Measurements from ENCODE around the gene DOCK6.
A peak's percentile ranks its signal among the peaks of the same experiment; 100 is the strongest.
"Not testable (repeated sequence)": the region's sequence is repeated elsewhere in the genome, so short reads cannot be mapped to it uniquely, and the experiment has no call there.

Gene DOCK6

DNA sequence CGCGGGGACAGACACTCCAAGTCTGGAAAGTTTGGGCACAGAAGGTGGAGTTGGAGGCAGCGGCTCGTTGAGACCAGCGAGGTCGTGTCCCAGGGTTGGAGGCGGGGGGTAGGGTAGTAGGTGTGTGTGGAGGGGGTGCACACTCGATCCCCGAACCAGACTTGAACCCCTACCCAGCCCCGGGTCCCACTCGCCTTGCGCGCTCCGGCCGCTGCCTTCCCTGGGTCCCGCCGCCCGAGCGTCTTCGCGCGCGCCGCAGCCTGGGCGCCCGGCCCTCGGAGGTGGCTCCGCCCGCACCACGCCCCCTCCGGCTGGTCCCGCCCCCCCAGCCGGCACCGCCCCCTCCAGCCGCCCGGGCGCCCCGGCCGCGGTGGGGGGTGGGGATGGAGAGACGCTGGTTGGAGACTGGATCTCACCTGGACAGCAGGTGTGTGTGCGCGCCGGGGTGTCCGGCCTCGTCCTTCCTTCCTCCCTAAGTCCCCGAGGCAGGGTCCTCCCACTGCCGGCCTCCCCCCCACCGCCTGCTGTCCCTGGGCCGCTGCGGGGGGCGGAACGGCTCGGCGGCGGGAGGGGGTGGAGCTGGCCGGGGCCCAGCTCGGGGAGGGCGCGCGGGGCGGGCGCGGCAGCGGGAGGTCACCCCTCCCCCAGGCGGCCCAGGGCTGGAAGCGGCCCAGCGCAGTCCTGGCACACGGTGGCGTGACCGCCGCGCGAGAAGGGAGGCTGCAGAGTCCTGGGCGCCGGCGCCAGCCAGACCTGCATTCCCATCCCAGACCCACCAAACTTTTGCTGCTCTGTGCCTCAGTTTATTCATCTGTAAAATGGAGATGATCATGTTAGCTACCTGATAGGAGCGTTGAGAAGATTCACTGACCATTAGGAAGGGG is 64.8 kb downstream of the DOCK6 start, which contains the start of gene KANK2:
Gene KANK2, minus strand, starts transcription at position 255 of the 884 bp plus-strand sequence. CDS start 3,034 bp downstream, outside the sequence.
- DNase-seq (ENCODE audit: low read depth): peak; percentile 72

DNA sequence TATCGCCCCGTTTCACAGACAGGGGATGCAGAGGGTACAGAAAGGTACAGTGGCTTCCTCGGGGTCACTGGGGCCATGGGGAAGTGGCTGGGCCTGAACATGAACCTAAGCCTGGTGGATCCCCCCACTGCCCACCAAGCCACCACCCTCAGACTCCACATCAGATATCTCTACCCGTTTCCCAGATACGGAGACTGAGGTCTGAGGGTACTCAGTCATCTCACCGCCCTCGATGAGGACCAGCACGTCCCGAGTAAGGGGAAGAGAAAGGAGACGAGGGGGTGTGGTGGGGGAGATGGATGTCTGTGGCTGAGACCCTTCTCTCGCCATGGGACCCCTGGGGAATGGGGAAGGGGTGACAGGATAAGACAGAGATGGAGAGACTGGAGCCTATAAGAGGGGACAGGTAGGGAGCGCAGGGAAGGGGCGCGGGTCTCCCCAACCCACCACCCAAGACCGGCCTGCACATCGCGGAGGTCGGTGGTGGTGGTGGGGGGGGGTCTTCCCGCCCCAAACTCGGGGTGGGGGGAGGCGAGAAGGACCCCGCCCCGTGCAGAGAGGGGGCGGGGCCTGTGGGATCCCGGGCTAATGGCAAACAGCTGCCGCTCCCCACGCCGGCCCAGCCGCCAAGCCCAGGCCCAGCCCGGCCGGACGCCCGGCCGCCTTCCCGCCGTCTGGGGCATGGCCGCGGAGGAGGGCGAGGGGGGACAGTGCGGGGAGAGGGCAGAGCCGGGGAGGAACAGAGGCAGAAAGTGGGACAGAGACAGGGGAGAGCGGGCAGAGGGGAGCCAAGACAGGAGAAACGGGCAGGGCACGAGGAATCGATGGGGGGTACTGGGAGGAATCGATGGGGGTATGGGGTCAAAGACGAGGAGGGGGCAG is 65.7 kb downstream of the DOCK6 start:
- no peak for DNase-seq (ENCODE audit: low read depth)

DNA sequence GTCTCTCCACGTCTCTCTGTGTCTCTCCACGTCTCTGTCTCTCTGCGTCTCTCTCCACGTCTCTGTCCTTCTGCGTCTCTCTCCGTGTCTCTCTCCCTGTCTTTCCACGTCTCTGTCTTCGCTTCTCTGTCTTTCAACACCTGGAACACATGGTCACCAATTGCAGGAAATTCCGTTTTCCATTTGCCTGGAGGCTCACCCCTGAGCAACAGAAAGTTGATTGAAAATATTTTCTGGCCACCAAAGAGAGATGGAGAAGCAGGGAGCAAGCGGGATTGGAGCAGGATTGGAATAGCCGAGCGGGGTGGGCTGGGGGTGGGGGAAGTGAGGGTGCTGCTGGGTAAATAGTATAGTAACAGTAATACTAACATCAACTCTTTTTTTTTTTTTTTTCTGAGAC is 66.6 kb downstream of the DOCK6 start:
- DNase-seq (ENCODE audit: low read depth): no peak

DNA sequence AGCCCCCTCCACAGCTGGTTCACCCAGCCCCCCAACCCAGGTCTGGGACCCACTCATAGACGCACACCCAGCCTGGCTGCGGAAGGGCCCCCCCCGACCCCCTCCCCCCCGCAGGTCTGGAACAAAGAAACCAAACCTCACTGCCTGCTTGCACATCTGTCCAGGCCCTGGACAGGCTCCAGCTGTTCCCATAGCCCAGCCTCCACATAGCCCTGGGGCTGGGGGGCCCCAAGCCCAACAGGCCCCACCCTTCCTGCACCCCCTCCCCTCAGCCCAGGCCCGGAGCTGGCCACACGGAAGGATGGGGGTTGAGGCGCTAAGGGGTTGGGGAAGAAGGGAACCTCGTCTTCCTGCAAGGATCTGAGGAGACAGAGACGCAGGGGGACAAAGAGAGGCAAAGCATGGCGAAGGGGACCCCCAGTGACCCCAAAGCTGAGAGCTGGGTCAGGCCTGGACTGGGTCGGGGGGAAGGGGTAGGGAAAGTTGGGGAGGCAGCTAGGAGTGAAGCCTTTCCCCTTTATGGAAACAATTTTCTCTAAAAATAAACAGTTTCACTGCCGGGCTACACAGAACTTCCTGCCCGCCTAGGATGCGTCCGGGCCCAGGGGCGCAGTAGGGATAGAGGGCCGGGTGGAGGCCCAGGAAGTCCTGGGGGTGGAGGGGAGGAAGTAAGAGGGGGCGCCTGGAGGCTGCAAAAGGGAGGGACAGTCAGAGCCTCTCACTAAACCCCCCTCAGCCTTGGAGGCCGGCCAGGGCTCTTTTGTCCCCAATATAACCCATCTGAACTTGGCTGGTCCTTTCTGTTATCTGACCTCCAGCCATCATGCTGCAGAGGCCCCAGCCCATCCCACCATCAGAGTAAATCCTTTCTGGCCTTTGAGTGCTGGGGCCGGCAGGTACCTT is 67.4 kb downstream of the DOCK6 start:
- DNase-seq (ENCODE audit: low read depth): no peak

DNA sequence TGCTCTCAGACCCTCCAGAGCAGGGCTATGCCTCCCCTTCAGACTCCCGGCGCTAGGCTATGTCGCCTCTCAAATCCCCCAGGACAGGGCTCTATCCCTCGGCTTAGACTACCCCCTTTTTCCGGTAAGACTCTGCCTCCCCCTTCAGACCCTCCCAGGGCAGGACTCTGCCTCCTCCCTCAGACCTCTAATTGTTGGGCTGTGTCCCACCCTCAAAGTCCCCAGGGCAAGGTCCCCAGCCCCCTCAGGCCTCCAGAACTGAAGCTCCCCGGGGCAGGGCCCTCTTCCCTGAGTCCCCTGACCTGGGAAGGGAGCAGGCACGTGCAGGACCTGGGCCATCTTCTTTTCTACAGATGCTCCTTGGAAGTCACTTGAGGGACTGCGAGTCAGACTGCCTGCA is 68.2 kb downstream of the DOCK6 start:
- DNase-seq (ENCODE audit: low read depth): no peak

DNA sequence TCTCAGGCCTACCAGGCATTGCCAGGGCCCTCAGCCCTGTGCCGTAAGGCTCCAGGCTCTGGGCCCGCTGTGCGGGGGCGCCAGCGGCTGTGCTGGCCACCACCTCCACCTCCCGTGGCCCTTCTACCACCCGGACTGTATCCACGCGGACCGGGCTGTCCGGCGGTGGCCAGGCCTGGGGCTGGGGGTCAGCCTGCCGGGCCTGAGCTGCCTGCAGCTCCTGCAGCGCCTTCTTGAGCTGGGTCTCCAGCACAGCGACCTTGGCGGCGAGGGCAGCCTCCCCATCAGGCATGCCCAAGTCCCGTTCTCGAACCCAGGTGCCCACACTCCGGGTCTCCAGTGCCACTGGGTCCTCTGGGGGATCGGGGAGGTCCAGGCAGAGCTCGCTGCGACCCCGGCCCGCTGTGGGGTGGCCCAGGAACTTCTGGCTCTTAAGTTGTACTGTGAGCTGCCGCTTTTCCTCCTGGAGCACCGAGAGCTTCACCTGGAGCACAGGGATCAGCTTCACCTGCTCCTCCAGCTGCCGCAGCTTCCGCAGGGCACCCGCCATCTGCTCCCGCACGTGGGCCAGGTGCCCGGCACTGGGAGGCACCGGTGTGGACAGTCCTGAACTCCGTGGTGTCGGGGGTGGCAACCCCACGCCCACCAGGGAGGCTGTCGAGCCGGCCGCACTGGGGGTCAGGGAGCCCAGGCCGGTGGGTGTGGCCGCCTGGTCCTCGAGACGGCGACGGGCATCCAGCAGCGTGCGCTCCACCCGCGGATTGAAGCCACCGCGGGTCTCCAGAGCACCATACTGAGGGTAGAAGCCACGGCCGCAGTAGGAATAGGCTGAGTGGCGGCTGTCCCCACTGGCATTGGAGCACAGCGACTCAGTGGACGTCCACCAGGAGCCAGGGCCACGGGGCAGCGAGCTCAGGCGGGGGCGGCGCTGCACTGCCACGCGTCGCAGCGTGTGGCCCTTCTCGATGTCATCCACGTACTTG is 69.1 kb downstream of the DOCK6 start:
- no peak for DNase-seq (ENCODE audit: low read depth)

DNA sequence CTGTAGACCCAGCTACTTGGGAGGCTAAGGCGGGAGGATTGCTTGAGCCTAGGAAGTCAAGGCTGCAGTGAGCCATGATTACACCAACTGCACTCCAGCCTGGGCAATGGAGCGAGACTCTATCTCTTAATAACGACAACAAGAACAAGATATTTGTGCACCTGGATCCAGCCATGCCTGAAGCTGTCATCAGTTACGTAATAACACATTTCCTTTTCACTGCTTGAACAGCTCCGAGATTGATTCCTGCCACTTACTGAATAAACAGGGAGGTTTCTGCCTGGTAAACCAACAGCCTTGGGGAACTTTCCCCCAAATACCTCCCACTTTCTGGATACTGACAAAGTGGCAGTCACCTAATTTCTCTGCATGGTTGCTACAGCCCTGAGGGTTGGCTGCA is 70.4 kb downstream of the DOCK6 start:
- DNase-seq (ENCODE audit: low read depth): no peak

DNA sequence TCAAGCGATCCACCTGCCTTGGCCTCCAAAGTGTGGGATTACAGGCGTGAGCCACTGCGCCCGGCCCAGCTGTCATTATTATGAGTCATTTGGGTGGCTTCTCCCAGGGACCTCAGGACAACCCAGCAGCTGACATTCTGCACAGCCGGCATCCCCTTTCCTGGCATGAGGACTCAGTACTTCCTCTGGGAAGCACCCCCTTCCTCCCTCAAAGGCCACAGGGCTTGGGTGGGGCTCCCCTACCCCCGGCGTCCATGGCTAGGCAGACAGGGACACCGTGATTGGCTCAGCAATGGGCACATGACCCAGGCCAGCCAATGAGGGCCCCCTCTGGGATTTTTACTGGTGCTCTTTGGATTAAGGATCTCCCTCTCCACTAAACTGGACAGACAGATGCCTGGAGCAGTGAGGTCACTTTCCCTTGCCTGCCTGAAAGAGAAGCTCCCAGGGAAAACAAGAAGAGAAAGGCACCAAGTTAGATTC is 71.0 kb downstream of the DOCK6 start:
- no peak for DNase-seq (ENCODE audit: low read depth)

DNA sequence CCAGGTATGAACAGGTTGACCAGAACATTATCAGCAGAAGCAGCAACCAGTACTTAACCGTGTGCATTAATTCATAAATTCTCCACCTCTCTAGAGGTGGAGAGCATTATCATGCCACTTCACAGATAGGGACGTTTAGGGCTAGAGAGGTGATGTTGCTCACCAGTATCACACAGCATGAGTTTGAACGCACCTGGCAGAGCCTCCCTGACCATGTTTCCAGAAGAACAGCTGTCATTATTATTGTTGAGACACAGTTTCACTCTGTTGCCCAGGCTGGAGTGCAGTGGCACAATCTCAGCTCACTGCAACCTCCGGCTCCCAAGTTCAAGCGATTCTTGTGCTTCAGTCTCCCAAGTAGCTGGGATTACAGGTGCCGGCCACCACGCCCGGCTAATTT is 71.8 kb downstream of the DOCK6 start:
- no peak for DNase-seq (ENCODE audit: low read depth)

DNA sequence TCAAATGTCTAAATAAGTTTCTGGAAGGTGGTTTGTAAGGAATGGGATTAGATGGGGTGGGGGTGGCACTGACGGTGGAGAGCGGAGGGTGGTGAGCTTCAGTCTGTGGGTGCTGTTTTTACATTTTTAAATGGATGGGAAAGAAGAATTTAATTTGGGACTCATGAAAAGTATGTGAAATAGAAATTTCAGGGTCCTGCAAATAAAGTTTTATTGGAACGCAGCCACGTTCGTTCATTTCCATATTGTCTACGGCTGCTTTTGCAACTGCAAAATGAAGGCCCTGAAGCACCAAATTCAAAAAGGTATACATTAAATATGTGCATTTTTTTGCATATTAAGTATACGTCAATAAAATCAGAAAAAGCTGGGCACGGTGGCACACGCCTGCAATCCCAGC is 74.9 kb downstream of the DOCK6 start:
- DNase-seq (ENCODE audit: low read depth): no peak

DNA sequence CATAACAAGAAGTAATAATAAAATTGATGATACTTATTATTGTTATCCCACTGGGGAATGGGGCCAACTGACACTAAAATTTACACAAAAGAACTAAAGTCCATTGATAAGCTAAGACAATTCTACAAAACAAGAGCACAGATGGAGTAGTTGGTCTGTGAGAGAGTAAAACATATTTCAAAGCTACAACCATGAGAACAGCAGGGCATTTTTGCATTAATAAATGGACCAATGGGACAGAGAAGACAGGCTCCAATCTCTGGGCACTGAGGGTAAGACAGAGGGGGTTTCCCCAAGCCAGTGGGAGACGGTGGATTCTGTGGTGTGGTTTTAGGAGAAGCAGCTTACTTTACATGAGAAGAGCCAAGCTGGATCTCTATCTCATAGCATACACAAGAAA is 79.3 kb downstream of the DOCK6 start:
- no peak for DNase-seq (ENCODE audit: low read depth)

DNA sequence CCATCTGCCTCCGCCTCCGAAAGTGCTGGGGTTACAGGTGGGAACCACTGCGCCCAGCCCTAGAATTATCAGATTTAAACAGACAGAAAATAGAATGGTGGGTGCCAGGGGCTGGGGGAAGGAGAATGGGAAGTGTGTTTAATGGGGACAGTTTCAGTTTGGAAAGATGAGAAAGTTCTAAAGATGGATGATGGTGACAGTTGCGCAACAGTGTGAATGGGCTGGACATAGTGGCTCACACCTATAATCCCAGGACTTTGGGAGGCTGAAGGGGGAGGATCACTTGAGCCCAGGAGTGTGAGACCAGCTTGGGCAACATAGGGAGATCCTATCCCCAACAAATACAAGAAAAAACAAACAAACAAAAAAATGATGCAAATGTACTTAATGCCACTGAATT is 80.8 kb downstream of the DOCK6 start:
- DNase-seq (ENCODE audit: low read depth): no peak

DNA sequence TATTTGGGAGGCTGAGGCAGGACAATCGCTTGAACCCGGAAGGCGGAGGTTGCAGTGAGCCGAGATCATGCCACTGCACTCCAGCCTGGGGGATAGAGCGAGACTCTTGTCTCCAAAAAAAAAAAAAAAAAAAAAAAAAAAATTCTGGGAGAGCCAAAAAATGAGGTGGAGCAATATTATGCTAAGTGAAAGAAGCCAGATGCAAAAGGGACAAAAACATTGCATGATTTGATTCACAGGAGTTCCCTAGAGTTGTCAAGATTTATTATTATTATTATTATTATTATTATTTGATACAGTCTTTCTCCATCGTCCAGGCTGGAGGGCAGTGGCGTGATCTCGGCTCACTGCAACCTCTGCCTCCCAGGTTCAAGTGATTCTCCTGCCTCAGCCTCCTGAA is 81.3 kb downstream of the DOCK6 start:
- DNase-seq (ENCODE audit: low read depth): not testable (repeated sequence)

DNA sequence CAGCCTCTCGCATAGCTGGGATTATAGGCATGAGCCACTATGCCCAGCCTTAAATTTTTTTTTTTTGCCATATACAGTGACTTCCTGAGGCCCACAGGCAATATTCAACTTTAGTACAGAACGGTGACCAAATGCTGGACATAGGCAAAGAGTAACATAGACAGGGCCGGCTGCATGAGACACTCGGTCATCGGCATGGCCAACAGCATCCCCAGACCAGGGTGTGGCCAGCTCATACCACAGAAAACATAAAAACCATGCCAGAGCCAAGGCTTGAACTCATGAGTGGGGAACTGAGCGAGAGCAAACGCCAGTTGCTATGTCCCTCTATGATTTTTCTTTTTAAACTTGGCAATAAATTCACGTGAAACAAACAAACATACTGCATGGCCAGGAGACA is 82.0 kb downstream of the DOCK6 start:
- no peak for DNase-seq (ENCODE audit: low read depth)

DNA sequence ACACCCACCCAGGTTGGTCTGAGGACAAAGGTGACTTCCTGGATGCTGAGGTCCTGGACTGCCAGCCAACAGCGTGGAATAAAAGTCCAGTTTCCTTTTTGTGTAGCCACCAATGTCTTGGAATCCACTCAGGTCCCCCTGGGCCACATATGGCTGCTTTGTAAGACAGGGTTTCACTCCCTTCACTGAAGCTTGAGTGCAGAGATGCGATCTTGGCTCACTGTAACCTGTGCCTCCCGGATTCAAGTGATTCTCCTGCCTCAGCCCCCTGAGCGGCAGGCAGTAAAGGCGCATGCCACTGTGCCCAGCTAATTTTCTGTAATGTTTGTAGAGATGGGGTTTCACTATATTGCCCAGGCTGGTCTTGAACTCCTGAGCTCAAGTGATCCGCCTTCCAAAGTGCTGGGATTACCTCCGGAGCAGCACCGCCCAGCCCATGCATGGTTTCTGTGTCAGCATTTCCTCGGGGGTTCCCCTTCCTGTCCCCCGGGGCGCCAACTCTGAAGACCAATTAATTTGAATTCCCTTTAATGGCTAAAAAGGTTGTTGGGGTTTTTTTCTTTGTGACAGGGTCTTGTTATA is 82.5 kb downstream of the DOCK6 start:
- DNase-seq (ENCODE audit: low read depth): no peak

DNA sequence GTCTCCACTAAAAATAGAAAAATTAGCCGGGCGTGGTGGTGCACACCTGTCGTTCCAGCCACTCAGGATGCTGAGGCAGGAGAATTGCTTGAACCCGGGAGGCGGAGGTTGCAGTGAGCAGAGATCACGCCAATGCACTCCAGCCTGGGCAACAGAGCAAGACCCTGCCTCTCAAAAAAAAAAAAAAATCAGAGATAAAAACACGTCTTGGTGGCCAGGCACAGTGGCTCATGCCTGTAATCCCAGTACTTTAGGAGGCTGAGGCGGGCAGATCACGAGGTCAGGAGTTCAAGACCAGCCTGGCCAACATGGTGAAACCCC is 83.2 kb downstream of the DOCK6 start:
- DNase-seq (ENCODE audit: low read depth): not testable (repeated sequence)

DNA sequence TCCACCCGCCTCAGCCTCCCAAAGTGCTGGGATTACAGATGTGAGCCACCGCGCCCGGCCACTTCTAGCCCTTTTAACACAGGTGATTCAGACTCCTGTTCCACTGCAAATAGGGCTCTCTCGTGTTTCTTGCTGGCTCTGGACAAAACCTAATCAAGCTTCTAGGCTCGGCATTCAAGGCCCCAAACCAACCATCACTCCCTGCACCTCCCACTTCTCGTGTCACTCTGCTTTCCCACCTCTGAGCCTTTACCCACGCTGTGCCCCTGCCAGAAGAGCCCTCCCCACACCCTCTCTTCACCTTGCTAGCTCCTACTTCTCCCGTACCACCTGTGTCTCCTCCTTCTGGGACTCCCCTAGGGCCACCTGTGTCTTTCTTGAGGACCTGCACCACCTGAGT is 84.7 kb downstream of the DOCK6 start:
- DNase-seq (ENCODE audit: low read depth): no peak

DNA sequence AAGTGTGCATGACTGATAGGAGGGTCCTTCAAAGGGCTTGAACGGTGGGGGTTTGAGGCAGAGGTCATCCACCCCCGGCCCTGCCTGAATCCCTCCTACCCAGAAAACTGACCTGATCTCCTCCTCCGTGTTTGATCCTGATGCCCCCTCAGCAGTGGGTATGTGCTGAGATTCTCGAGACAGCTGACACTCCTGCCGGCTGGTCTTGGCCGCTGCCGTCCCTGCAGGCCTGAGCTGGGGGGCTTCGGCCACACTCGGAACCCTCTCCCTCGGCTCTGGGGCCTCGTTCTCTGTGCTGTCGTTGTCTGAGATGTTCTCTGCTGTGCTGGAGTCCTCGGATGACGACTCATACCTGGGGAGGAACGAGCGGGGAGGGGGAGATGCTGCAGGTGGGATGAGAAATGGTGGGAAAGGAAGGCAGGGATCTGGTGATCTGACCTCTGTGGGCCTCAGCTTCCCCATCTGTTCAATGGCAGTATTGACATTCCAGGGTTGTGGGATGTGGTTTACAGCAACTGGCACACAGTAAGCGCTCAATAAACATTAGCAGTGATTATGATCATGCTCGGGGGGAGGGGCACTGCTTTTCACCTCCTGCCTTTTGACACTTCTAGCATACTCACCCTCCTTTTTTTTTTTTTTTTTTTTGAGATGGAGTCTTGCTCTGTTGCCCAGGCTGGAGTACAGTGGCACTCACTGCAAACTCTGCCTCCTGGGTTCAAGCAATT is 85.7 kb downstream of the DOCK6 start:
- no peak for DNase-seq (ENCODE audit: low read depth)

DNA sequence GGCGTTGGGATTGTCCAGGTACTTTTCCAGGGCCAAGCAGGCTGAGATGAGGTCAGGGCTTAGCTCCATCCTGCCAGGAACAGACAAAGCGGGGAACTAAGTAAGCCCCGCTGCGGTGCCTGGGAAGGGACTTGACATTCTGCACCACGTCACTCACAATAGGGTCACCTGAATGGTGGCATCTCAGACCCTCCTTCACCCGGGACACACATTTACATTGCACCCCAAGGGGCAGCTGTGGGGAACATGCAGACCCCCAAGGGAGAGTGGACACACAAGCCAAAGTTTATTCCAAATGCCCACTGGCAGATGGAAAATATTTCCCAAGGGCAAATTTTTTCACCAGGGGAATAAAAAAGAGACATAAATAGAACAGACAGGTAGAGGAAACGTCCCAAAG is 86.4 kb downstream of the DOCK6 start:
- no peak for DNase-seq (ENCODE audit: low read depth)

DNA sequence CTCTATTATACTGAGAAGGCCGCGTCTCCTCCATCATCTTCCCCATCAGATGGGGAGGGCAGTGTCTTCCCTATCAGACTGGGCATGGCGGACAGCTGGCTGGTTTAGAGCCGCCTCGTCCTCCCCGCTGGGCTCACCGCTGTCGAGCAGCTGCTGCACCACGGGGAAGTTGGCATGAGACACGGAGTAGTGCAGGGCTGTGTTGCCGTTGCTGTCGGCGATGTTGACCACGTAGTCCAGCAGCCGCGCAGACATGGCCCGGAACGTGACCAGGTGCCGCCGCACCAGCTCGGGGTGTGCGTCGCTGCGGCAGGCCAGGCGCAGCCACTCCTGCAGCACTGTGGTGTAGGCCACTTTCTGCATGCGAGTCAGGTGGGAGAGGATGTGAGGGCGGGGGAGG is 88.0 kb downstream of the DOCK6 start:
- DNase-seq (ENCODE audit: low read depth): no peak
